Fibroblast of skin of right biceps (primary cell): ENCODE measurements around the gene VIPAS39.
A peak's percentile ranks its signal among the peaks of the same experiment; 100 is the strongest.

ENCODE experiments used
- DNase-seq: peaks from one replicate; pipeline ENCODE4 v3.0.0-alpha.2; 2013

VIPAS39 gene

GRCh38 chr14:77457522-77458248 lies at the start of gene VIPAS39, which contains the start of gene AHSA1:
VIPAS39 (minus strand) TSS chr14:77457601; CDS start chr14:77454102, 3,499 bp downstream.
AHSA1 (plus strand) TSS chr14:77458093; CDS start chr14:77458190, 97 bp downstream.
- peak; percentile 99 for DNase-seq

GRCh38 chr14:77505031-77505430 lies 47.6 kb upstream of the VIPAS39 start:
- no peak for DNase-seq

DNA sequence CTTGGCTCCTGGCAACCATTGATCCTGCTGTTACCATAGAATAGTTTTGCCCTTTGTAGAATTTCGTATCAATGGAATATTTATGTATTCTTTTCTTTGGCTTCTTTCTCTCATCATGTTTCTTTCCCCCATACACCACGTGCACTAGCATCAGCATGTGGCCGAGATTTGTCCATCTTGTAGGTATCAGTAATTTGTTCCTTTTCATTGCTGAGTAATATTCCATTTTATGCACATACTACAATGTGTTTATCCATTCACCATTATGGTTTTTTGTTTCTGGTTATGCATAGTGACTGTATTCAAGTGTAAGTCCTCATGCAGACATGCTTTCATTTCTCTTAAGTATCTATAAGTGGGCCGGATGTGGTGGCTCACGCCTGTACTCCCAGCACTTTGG lies 45.7 kb upstream of the VIPAS39 start:
- DNase-seq = no peak

- no peak for DNase-seq
Observed at GRCh38 chr14:77502109-77502782, 44.8 kb upstream of the VIPAS39 start.

DNA sequence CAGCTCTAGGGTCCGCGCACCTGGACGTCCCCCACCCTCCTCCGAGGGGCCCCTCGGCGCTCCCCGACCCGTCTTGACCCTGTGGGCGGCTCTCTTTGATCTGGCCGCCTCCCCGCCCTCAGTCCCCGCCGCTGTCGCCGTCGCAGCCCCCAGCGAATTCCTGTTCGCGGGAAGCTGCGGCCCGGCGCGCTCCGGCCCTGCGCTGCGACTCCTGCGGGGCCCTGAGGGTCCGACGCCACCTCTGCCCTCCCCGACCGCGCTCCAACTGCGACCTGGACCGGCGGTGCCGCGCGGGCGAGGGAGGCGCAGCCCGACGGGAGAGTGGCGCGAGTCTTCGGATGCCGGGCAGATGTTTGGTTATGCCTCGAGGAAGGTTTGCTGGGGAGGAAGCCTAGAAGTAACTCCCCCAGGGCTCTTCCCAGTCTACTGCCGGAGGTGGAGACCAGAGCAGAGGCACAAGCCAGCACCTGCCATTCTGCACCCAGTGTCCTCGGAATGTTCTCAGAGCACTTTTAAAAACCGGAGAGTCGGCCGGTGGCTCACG lies 41.7 kb upstream of the VIPAS39 start:
- DNase-seq = no peak

DNA sequence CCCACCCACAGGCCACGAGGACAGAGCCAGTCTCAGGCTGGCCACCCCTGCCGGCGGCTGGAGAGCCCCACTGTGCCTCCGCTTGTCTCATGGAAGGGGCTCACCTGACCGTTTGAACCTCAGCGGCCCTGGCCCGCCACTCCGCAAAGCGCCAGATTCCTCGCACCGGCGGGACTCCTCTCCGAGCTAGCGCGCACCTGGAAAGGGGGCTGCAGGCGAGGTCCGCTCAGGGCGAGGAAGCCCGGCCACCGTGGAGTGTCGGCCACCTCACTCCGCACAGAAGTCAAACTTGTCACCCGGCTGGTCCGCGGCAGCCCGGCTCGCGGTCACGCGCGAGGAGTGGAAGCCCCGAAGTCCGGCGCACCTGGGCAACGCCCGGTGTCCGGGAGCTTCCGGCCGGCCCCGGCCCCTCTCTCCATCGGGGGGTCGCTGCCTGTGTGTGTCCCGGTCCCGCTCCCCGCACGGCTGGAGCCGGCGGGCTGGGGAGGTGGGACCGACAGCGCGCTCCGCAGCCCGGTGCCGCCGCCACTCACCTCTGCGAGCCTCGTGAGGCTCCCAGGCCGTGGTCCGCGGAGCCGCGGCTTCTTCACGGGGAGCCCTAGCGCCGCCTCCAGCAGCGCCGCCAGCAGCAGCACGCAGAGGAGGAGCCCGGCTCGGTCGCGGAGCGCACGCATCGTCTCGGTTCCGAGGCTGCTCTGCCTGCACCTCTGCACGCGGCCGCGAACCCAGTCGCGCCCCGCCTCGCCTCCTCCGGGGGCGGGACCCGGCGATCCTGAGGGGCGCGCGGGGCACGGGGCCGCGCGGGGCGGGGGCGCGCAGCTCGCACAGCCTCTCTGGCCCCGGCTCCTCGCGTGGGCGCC lies 40.9 kb upstream of the VIPAS39 start, which contains the start of gene ISM2:
TSS of gene ISM2 (minus strand) at position 697 of the 860 bp plus-strand sequence. CDS start at position 674, 23 bp downstream.
- DNase-seq = peak; percentile 31

DNA sequence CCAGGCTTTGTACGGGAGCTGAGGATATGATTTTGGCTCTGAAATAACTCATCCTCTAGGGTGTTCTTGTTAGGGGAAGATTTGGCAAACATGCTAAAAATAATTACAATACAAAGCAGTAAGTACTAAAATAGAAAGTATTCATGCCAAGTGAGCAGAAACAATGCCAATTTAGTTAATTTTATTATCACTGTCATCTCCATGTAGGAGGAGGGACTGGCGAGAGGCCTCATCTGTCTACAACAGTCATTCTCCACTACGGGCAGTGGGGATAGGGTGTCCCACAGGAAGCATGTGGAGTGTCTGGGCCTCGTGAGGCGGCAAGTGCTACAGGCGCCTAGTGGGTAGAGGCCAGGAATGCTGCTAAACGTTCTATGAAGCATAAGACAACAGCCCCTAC lies 37.9 kb upstream of the VIPAS39 start:
- no peak for DNase-seq

- DNase-seq = no peak
Observed at GRCh38 chr14:77491056-77491455, 33.7 kb upstream of the VIPAS39 start.

- no peak for DNase-seq
Observed at GRCh38 chr14:77490347-77490986, 33.1 kb upstream of the VIPAS39 start.

DNA sequence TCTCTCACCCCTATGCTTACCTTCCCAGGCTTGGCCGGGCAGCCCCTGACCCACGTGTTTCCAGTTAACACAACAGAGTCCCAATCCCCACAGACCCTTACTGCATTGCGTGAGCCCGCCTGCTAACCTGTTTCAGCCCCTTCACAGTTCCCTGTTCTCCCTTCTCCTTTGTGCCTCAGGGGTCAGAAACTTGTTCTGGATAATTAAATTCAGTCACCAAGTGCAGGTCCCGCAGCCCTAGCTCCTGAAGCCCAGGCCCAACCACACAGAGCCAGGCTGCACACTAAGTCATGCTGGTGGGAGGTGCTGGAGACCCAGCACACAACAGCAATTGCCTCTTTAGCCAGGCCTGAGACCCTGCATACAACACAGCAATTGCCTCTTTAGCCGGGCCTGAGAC lies 31.6 kb upstream of the VIPAS39 start:
- DNase-seq = no peak

- no peak for DNase-seq
Observed at GRCh38 chr14:77488558-77488957, 31.2 kb upstream of the VIPAS39 start.

- DNase-seq = peak; percentile 68
Observed at GRCh38 chr14:77485901-77486678, 28.7 kb upstream of the VIPAS39 start.

DNA sequence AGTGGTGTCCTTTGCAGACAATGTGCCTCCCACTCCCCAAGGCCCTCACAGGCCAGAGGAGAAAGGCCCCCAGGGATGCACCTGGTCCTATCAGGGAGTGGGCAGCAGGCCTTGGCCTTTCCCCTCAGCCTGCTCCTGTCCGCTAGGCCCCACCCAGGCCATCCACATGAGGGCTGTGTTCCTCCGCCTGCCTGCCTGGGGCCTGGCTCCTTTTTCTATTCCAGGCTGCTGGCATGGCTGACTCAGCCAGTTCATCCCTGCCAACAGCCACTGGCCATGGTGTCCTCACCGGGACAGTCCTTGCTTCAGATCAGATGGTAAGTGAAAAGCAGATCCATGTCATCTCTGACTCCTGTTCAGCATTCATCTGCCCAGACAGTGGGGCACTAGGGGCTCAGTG lies 27.9 kb upstream of the VIPAS39 start:
- no peak for DNase-seq

DNA sequence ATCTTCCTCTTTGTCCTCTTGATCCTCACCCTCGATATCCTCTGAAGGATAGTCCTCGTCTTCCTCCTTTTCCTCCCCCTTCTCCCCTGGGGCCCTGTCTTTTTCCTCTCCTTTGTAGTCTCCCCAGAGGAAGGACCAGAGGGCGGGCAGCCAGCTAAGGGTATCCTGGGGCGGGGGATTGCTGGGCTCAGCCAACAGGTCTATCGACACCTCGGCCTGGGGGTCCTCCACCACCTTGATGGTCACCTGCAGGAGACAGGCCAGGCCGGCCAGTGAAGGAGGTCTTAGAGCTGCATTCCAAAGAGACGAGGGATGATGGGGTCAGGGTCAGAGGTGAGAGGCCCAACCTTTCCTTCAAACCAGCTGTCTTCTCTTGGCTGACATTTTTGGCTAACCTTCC lies 25.0 kb upstream of the VIPAS39 start:
- DNase-seq = no peak

DNA sequence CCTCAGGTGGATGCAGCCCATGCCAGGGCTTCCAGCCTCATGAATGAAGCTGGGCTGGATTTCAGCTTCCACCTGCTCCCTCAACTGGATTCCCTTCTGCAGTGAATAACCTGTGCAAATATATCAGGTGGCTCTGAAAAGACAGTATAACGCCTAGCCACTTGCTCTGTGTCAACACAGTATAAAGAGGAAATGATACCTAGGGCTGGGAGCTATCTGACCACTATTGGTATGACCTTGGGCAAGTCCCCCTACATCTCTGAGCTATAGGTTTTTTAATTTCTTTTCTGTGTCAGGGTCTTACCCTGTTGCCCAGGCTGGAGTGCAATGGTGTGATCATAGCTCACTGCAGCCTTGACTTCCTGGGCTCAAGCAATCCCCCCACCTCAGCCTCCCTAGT lies 21.4 kb upstream of the VIPAS39 start:
- no peak for DNase-seq

- DNase-seq = no peak
Observed at GRCh38 chr14:77478029-77478428, 20.6 kb upstream of the VIPAS39 start.

GRCh38 chr14:77475432-77476115 lies 18.2 kb upstream of the VIPAS39 start:
- DNase-seq = no peak

GRCh38 chr14:77474479-77475177 lies 17.2 kb upstream of the VIPAS39 start:
- DNase-seq = no peak

DNA sequence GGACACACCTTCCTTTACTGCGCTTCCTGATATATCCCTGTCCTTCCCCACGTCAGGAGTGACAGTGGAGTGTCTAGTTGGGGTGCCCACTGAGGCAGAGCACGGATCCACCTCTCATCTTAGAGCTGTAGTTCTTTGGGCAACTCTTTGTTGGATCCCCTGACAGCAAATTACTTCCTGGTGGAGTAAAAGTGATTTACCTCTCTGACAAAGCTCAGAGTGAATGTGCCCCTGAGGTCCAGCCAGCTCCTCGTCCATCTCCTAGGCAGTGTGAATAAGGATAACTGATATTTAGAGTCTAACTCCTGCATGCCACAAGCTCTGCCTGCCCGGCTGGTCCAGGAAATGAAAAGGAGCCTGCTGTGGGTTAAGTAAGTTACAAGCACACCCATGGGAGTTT lies 16.5 kb upstream of the VIPAS39 start:
- no peak for DNase-seq

DNA sequence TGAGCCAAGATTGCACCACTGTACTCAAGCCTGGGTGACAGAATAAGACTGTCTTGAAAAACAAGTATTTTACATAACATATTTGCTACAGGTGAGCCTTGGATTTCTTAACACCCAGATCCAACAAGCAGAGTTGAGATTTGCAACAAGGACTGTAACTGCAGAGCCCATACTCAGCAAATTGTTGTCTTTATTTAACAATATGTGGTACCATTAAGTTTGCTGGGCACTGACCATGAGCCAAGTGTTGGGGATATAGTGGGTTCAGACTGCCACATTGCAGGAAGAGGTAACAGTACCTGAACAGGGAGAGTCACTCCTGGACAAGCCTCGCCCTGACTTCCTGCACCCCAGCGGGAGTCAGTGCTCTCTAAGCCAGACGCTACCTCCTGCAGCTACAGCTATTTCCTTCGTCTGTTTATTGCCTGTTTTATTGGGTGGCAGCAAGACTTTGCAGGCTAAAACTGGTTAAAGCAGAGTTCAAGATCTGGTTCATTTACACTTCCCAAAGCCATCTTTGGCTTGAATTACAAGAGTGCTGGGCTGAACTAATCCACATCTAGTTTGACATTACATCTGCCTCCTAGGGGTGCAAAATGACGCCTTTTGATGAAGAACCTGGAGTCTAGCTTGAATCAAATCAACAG lies 12.9 kb upstream of the VIPAS39 start:
- DNase-seq = no peak
